ENCODE results near the gene RPS27L. TPM values are rescaled to one million over a fixed set of nuclear protein-coding genes. Genes with fewer than 3 reads are reported as not detected.

The RPS27L gene
- total RNA-seq, 3 donors from 2014 or later: 121 to 200 (median 152) TPM

GRCh38 chr15:63165166-63165859 is 8.0 kb upstream of the RPS27L start:
- Histone ChIP-seq H3K36me3 (no peaks in the 10 kb centered on the region), H3K27ac (no peak overlapping the region), H3K4me1 (no peaks in the 10 kb centered on the region), H3K9me3 (no peaks in the 10 kb centered on the region), H3K27me3 (no peaks in the 10 kb centered on the region), H3K4me3 (no peak overlapping the region)
- intact Hi-C loops (cut with DNase I; ENCODE audit: low total_unique reads): no loop called here
- TF ChIP-seq POLR2AphosphoS5 (IDR thresholded peaks at IDR 0.05) (no peak), CTCF (IDR thresholded peaks at IDR 0.05) (no peak), POLR2A (IDR thresholded peaks at IDR 0.05) (no peak)
- no peak for DNase-seq (ENCODE audit: low spot score in 2 of 2)

GRCh38 chr15:63163217-63163616 is 5.9 kb upstream of the RPS27L start:
- no peak for TF ChIP-seq POLR2A (IDR thresholded peaks at IDR 0.05)
- TF ChIP-seq POLR2AphosphoS5 (IDR thresholded peaks at IDR 0.05): no peak
- no peak for TF ChIP-seq CTCF (IDR thresholded peaks at IDR 0.05)
- H3K9me3 ChIP-seq: no peaks in the 10 kb centered on the region
- DNase-seq (ENCODE audit: low spot score in 2 of 2): no peak
- H3K27ac ChIP-seq: no peak overlapping the region
- intact Hi-C loops (cut with DNase I; ENCODE audit: low total_unique reads): no loop called here
- H3K36me3 ChIP-seq: no peaks in the 10 kb centered on the region
- no peaks in the 10 kb centered on the region for H3K27me3 ChIP-seq
- H3K4me3 ChIP-seq: no peak overlapping the region
- no peaks in the 10 kb centered on the region for H3K4me1 ChIP-seq

GRCh38 chr15:63160638-63161037 is 3.4 kb upstream of the RPS27L start:
- H3K27me3 ChIP-seq: no peaks in the 10 kb centered on the region
- H3K4me1 ChIP-seq: no peaks in the 10 kb centered on the region
- no peaks in the 10 kb centered on the region for H3K9me3 ChIP-seq
- DNase-seq (ENCODE audit: low spot score in 2 of 2): no peak
- no peak overlapping the region for H3K4me3 ChIP-seq
- TF ChIP-seq POLR2AphosphoS5 (IDR thresholded peaks at IDR 0.05): no peak
- no peak for TF ChIP-seq POLR2A (IDR thresholded peaks at IDR 0.05)
- no peak for TF ChIP-seq CTCF (IDR thresholded peaks at IDR 0.05)
- H3K27ac ChIP-seq: no peak overlapping the region
- H3K36me3 ChIP-seq: no peaks in the 10 kb centered on the region
- intact Hi-C loops (cut with DNase I; ENCODE audit: low total_unique reads): no loop called here

- TF ChIP-seq CTCF (IDR thresholded peaks at IDR 0.05) (no peak), POLR2A (IDR thresholded peaks at IDR 0.05) (no peak), POLR2AphosphoS5 (IDR thresholded peaks at IDR 0.05) (no peak)
- H3K36me3 ChIP-seq: no peaks in the 10 kb centered on the region
- peak in 1 of 2 donors; percentile 33 for DNase-seq (ENCODE audit: low spot score in 2 of 2)
- H3K27me3 ChIP-seq: no peaks in the 10 kb centered on the region
- peak overlapping the region; percentile 71 to 96 (median 81) for H3K4me3 ChIP-seq
- no peaks in the 10 kb centered on the region for H3K4me1 ChIP-seq
- intact Hi-C loops (cut with DNase I; ENCODE audit: low total_unique reads): no loop called here
- H3K27ac ChIP-seq: peak overlapping the region; percentile 96 to 97
- no peaks in the 10 kb centered on the region for H3K9me3 ChIP-seq
These were observed 684 bp upstream of the RPS27L start for GRCh38 chr15:63157891-63158431.

- no peak for DNase-seq (ENCODE audit: low spot score in 2 of 2)
- peak overlapping the region; percentile 71 to 96 (median 81) for H3K4me3 ChIP-seq
- no peak for TF ChIP-seq CTCF (IDR thresholded peaks at IDR 0.05)
- H3K27ac ChIP-seq: peak overlapping the region; percentile 96 to 97
- H3K36me3 ChIP-seq: no peaks in the 10 kb centered on the region
- no peaks in the 10 kb centered on the region for H3K4me1 ChIP-seq
- no peaks in the 10 kb centered on the region for H3K9me3 ChIP-seq
- H3K27me3 ChIP-seq: no peaks in the 10 kb centered on the region
- intact Hi-C loops (cut with DNase I; ENCODE audit: low total_unique reads): no loop called here
These were observed 541 bp downstream of the RPS27L start for GRCh38 chr15:63156755-63157117.
